NCI-H2107 treated with DMSO at 0.1 percent for 48 hours (cell line): ENCODE data around the gene GNAS-AS1.
"Not testable (repeated sequence)": the region's sequence is repeated elsewhere in the genome, so short reads cannot be mapped to it uniquely, and the experiment has no call there.

Experiments used
- DNase-seq: peaks from one replicate; lab custom pipeline; 2025; ENCODE audit not compliant: unreplicated experiment; lab: John Stamatoyannopoulos, UW

GNAS-AS1 gene

GRCh38 chr20:58837717-58838116 lies 13.0 kb downstream of the GNAS-AS1 start:
- no peak for DNase-seq

- DNase-seq, result no peak
These were observed 14.0 kb downstream of the GNAS-AS1 start for GRCh38 chr20:58836616-58837204.

- DNase-seq, result no peak
These were observed 15.5 kb downstream of the GNAS-AS1 start for GRCh38 chr20:58835231-58835630.

- no peak for DNase-seq
These were observed 16.8 kb downstream of the GNAS-AS1 start for GRCh38 chr20:58833921-58834320.

GRCh38 chr20:58832457-58832856 lies 18.2 kb downstream of the GNAS-AS1 start:
- DNase-seq, result no peak

- peak; percentile 3 for DNase-seq
These were observed 21.2 kb downstream of the GNAS-AS1 start for GRCh38 chr20:58829531-58829941.

GRCh38 chr20:58828804-58829203 lies 21.9 kb downstream of the GNAS-AS1 start:
- DNase-seq, result not testable (repeated sequence)

GRCh38 chr20:58828136-58828535 lies 22.6 kb downstream of the GNAS-AS1 start:
- DNase-seq, result no peak

- DNase-seq, result no peak
These were observed 24.4 kb downstream of the GNAS-AS1 start for GRCh38 chr20:58826271-58826670.

GRCh38 chr20:58825450-58825849 lies 25.3 kb downstream of the GNAS-AS1 start:
- DNase-seq, result no peak

- DNase-seq, result no peak
These were observed 25.9 kb downstream of the GNAS-AS1 start for GRCh38 chr20:58824843-58825242.

GRCh38 chr20:58822748-58823730 lies 27.7 kb downstream of the GNAS-AS1 start:
- no peak for DNase-seq

GRCh38 chr20:58822149-58822548 lies 28.6 kb downstream of the GNAS-AS1 start:
- DNase-seq, result no peak

GRCh38 chr20:58820515-58820914 lies 30.2 kb downstream of the GNAS-AS1 start:
- not testable (repeated sequence) for DNase-seq

GRCh38 chr20:58819921-58820320 lies 30.8 kb downstream of the GNAS-AS1 start:
- no peak for DNase-seq

- DNase-seq, result no peak
These were observed 32.0 kb downstream of the GNAS-AS1 start for GRCh38 chr20:58818586-58819285.

- DNase-seq, result no peak
These were observed 33.0 kb downstream of the GNAS-AS1 start for GRCh38 chr20:58817748-58818147.

- DNase-seq, result no peak
These were observed 33.6 kb downstream of the GNAS-AS1 start for GRCh38 chr20:58816957-58817651.

- no peak for DNase-seq
These were observed 34.7 kb downstream of the GNAS-AS1 start for GRCh38 chr20:58816051-58816450.

- DNase-seq, result no peak
These were observed 35.3 kb downstream of the GNAS-AS1 start for GRCh38 chr20:58815448-58815847.

- no peak for DNase-seq
These were observed 37.3 kb downstream of the GNAS-AS1 start for GRCh38 chr20:58813369-58813768.
